Measurements from ENCODE around the gene KRTAP4-16. TPM values are rescaled to one million over a fixed set of nuclear protein-coding genes. Genes with fewer than 3 reads are reported as not detected.
"Not testable (repeated sequence)": the region's sequence is repeated elsewhere in the genome, so short reads cannot be mapped to it uniquely, and the experiment has no call there.

The KRTAP4-16 gene
- polyA plus RNA-seq, 1 experiment: not detected

DNA sequence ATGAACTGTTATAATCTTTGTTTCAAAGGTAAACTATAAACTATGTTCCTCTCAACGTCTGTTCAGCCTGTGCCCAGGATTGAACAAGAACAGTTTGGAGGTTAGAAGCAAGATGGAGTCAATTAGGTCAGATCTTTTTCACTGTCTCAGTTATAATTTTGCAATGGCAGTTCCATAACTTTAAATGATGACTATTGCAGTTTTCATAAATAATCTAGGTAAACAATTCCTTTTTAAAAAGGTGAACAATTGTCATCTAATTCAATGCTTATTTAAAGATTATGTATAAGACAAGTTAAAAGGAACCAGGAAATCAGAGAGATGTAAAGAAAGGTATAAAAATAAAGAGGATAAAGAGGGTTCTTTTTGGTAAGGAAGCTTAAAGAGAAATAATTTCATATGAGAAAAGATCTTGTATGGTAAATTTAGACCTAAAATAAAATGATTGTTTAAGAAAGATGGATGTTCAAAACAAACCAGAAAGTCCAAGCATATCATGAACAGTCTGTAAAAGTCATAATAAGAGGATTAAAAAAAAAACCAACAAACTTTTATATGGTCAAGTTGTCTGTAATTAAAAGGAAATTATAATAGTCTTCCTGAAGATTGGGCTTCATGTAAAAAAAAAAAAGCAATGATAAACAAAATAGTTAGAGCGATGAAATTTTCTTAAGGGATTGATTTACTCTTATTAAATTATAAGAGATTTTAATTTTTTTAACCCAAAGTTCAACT is 9.3 kb upstream of the KRTAP4-16 start:
- POLR2A ChIA-PET: no interaction called here
- Histone ChIP-seq H3K4me3 (ENCODE audit: low read depth, low read length) (no peak overlapping the region), H3K27me3 (ENCODE audit: control insufficient read depth, insufficient read depth, low read length) (no peaks in the 10 kb centered on the region), H3K27ac (ENCODE audit: low read depth, low read length) (no peak overlapping the region), H3K9me3 (ENCODE audit: control insufficient read depth, insufficient read depth, low read length) (no peaks in the 10 kb centered on the region)
- no peak for DNase-seq (ENCODE audit: low read depth, low spot score)
- no peak for TF ChIP-seq CTCF (IDR thresholded peaks at IDR 0.05; ENCODE audit: low read depth, low read length)
- CTCF ChIA-PET: no interaction called here

- not testable (repeated sequence) for H3K4me3 ChIP-seq (ENCODE audit: low read depth, low read length); H3K27me3 ChIP-seq (ENCODE audit: control insufficient read depth, insufficient read depth, low read length); H3K27ac ChIP-seq (ENCODE audit: low read depth, low read length); H3K9me3 ChIP-seq (ENCODE audit: control insufficient read depth, insufficient read depth, low read length); DNase-seq (ENCODE audit: low read depth, low spot score)
- ChIA-PET CTCF (interaction anchor here (1.5 kb wide), 1 partner anchor 18 kb away, joined by 3 read pairs; no protein-coding TSS in a partner anchor), POLR2A (interaction anchor here (0.7 kb wide), 1 partner anchor 37 kb away, joined by 3 read pairs; no protein-coding TSS in a partner anchor)
Observed at GRCh38 chr17:41108728-41109386, 6.8 kb upstream of the KRTAP4-16 start.

GRCh38 chr17:41107941-41108450 is 6.0 kb upstream of the KRTAP4-16 start:
- Histone ChIP-seq H3K9me3 (ENCODE audit: control insufficient read depth, insufficient read depth, low read length) (no peaks in the 10 kb centered on the region), H3K27me3 (ENCODE audit: control insufficient read depth, insufficient read depth, low read length) (no peaks in the 10 kb centered on the region), H3K27ac (ENCODE audit: low read depth, low read length) (no peak overlapping the region), H3K4me3 (ENCODE audit: low read depth, low read length) (no peak overlapping the region)
- DNase-seq (ENCODE audit: low read depth, low spot score): no peak
- CTCF ChIA-PET: interaction anchor here (0.7 to 1.5 kb wide), 2 partner anchors 17 to 540 kb away, joined by 3 to 4 read pairs; no protein-coding TSS in a partner anchor
- TF ChIP-seq CTCF (IDR thresholded peaks at IDR 0.05; ENCODE audit: low read depth, low read length): no peak
- POLR2A ChIA-PET: no interaction called here

- H3K27me3 ChIP-seq (ENCODE audit: control insufficient read depth, insufficient read depth, low read length); H3K4me3 ChIP-seq (ENCODE audit: low read depth, low read length); DNase-seq (ENCODE audit: low read depth, low spot score); H3K27ac ChIP-seq (ENCODE audit: low read depth, low read length); CTCF ChIA-PET; POLR2A ChIA-PET; H3K9me3 ChIP-seq (ENCODE audit: control insufficient read depth, insufficient read depth, low read length): not testable (repeated sequence)
Observed at GRCh38 chr17:41105347-41105746, 3.3 kb upstream of the KRTAP4-16 start, which contains the start of gene KRTAP4-9. Gene KRTAP4-9, plus strand, starts transcription at chr17:41105389. Its CDS starts 0 bp downstream, at chr17:41105389.

DNA sequence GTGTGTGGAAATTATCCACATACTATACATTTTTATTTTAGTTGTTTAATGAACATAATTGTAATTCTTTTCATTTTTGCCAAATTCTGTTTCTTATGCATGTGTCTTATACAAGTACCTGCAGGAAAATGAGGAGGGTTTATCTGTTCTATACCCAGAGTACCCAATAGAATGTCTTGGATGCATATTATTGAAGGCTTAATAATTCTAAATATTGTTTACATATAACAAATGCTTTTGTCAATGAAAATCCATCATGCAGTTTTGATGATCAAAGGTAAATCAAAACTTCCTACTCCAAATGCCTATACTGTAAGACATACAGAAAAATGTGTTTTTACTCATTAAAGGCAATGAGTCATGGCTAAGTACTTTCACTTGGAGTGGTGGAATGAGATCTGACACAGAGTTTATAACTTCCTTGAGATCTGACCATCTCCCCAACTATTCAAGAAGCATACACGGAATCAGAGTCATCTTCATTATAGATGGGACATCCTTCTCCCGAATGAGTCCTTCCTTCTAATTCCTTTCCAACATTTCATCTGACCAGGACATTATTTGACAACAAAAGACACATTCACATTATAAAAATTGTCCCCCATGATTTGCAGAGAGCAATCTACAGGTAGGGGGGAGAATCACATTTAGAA is 2.5 kb upstream of the KRTAP4-16 start:
- H3K9me3 ChIP-seq (ENCODE audit: control insufficient read depth, insufficient read depth, low read length); POLR2A ChIA-PET; H3K4me3 ChIP-seq (ENCODE audit: low read depth, low read length); H3K27me3 ChIP-seq (ENCODE audit: control insufficient read depth, insufficient read depth, low read length); H3K27ac ChIP-seq (ENCODE audit: low read depth, low read length): not testable (repeated sequence)
- DNase-seq (ENCODE audit: low read depth, low spot score): peak; percentile 23
- CTCF ChIA-PET: interaction anchor here (0.6 kb wide), 1 partner anchor 544 kb away, joined by 3 read pairs; no protein-coding TSS in a partner anchor

- Histone ChIP-seq H3K4me3 (ENCODE audit: low read depth, low read length) (no peak overlapping the region), H3K9me3 (ENCODE audit: control insufficient read depth, insufficient read depth, low read length) (no peaks in the 10 kb centered on the region), H3K27me3 (ENCODE audit: control insufficient read depth, insufficient read depth, low read length) (no peaks in the 10 kb centered on the region), H3K27ac (ENCODE audit: low read depth, low read length) (no peak overlapping the region)
- CTCF ChIA-PET: interaction anchor here (0.6 kb wide), 1 partner anchor 545 kb away, joined by 3 read pairs; no protein-coding TSS in a partner anchor
- no peak for TF ChIP-seq CTCF (IDR thresholded peaks at IDR 0.05; ENCODE audit: low read depth, low read length)
- POLR2A ChIA-PET: no interaction called here
- DNase-seq (ENCODE audit: low read depth, low spot score): no peak
Observed at GRCh38 chr17:41103896-41104295, 1.9 kb upstream of the KRTAP4-16 start.

GRCh38 chr17:41099682-41100480 is 2.1 kb downstream of the KRTAP4-16 start:
- H3K27ac ChIP-seq (ENCODE audit: low read depth, low read length); H3K4me3 ChIP-seq (ENCODE audit: low read depth, low read length); H3K27me3 ChIP-seq (ENCODE audit: control insufficient read depth, insufficient read depth, low read length); H3K9me3 ChIP-seq (ENCODE audit: control insufficient read depth, insufficient read depth, low read length); CTCF ChIA-PET; POLR2A ChIA-PET: not testable (repeated sequence)
- DNase-seq (ENCODE audit: low read depth, low spot score): peak; percentile 10

All from AG04450 (cell line).